H1 (cell line): ENCODE data around the gene HLF.

Source experiments
- CHD1 ChIP-seq: IDR thresholded peaks from 2 replicates; pipeline ENCODE4 v1.6.1; 2012; ENCODE audit warnings: low read depth, low read length, improper control_type of control experiment
- EZH2 ChIP-seq: fragments of 200-600 bp; sonication (generic); IDR thresholded peaks from 2 replicates; pipeline ENCODE4 v1.7.1; 2012; ENCODE audit warnings: low read depth, mild to moderate bottlenecking, moderate library complexity, low read length, inconsistent platforms; ENCODE audit not compliant: severe bottlenecking
- GTF2F1 ChIP-seq: IDR thresholded peaks from 2 replicates; pipeline ENCODE4 v1.6.1; 2012; ENCODE audit warnings: low read depth, low read length, improper control_type of control experiment, borderline replicate concordance
- POLR2A ChIP-seq, 2 experiments: IDR thresholded peaks; 1 replicate in 1 of 2; 2 replicates in 1 of 2; pipeline ENCODE4 v1.6.1; 2011; ENCODE audit warnings: low read depth in 2 of 2, low read length in 2 of 2, mild to moderate bottlenecking in 2 of 2; ENCODE audit errors: control extremely low read depth in 1 of 2
- RAD21 ChIP-seq, 2 experiments: IDR thresholded peaks in 1 of 2; conservative IDR thresholded peaks in 1 of 2; 2 replicates each; pipeline ENCODE4 v1.6.1; 2011; ENCODE audit warnings: low read depth in 2 of 2, low read length in 2 of 2, improper control_type of control experiment in 1 of 2, inconsistent platforms in 1 of 2, mild to moderate bottlenecking in 1 of 2, moderate library complexity in 1 of 2
- SP2 ChIP-seq: IDR thresholded peaks from 2 replicates; pipeline ENCODE4 v1.6.1; 2012; ENCODE audit warnings: mild to moderate bottlenecking, low read length, inconsistent platforms
- YY1 ChIP-seq: IDR thresholded peaks from 2 replicates; pipeline ENCODE4 v1.6.1; 2011; ENCODE audit warnings: low read depth, mild to moderate bottlenecking, low read length
- TF ChIP-seq, protein P1 (sequence below), 3 experiments: IDR thresholded peaks; 1 replicate in 2 of 3; 2 replicates in 1 of 3; pipeline versions ENCODE4 v1.5.1 to v1.6.1; 2011; ENCODE audit warnings: low read length in 3 of 3, mild to moderate bottlenecking in 3 of 3, inconsistent platforms in 2 of 3, low read depth in 1 of 3, moderate library complexity in 1 of 3; ENCODE audit not compliant: insufficient read depth in 1 of 3; ENCODE audit errors: control extremely low read depth in 1 of 3

DNA sequence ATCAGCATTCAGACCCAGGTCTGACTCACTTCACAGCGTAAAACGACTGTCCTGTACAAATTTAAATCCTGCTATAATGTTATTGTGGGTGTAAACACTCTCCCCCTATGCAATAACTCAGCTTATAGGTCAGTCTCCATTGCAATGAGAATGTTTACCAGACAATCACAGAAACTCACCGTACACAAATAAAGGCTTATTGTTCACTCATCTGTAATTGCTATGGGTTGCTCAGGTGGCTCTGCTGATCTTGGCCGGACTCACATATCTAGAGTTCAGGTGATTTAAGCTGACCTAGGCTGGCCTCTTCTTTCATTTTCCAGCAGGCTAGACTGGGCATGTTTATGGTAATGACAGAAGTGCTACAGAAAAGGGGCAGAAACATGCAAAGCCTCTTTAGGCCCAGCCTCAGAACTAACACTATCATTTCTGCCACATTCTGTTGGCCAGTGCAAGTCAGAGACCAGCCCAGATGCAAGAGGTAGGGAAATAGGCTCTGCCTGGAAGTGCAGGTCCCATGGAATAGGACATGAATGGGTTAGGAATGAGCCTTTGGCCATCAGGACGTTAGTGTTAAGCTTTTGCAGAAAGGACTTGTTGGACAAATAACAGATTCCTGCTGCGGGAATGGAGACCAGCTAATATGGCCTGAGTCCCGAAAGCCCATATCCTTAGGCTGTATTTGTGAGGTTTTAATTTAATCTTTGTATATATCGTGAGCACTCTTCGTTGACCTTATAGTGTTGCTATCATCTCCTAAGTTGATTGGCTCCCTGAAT lies 44.0 kb downstream of the HLF start:
- TF ChIP-seq EZH2 (no peak), POLR2A (IDR thresholded peaks at IDR 0.05; ENCODE audit: control extremely low read depth in 1 of 2, low read depth in 2 of 2, low read length in 2 of 2) (no peak), CHD1 (no peak), RAD21 (IDR thresholded peaks at IDR 0.05 in 1 of 2, conservative IDR thresholded peaks at IDR 0.05 in 1 of 2; ENCODE audit: low read depth in 2 of 2, low read length in 2 of 2) (no peak), GTF2F1 (no peak), SP2 (no peak), YY1 (no peak)
- TF ChIP-seq, protein P1, sequence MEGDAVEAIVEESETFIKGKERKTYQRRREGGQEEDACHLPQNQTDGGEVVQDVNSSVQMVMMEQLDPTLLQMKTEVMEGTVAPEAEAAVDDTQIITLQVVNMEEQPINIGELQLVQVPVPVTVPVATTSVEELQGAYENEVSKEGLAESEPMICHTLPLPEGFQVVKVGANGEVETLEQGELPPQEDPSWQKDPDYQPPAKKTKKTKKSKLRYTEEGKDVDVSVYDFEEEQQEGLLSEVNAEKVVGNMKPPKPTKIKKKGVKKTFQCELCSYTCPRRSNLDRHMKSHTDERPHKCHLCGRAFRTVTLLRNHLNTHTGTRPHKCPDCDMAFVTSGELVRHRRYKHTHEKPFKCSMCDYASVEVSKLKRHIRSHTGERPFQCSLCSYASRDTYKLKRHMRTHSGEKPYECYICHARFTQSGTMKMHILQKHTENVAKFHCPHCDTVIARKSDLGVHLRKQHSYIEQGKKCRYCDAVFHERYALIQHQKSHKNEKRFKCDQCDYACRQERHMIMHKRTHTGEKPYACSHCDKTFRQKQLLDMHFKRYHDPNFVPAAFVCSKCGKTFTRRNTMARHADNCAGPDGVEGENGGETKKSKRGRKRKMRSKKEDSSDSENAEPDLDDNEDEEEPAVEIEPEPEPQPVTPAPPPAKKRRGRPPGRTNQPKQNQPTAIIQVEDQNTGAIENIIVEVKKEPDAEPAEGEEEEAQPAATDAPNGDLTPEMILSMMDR (IDR thresholded peaks at IDR 0.05; ENCODE audit: control extremely low read depth in 1 of 3, insufficient read depth in 1 of 3, low read depth in 1 of 3, low read length in 3 of 3) = no peak
